Thyroid gland (tissue), 4 donors: ENCODE data around the gene LORICRIN. TPM values are rescaled to one million over a fixed set of nuclear protein-coding genes. Genes with fewer than 3 reads are reported as not detected.

ENCODE experiments used
- DNase-seq, 2 donors: peaks; one replicate each; pipeline ENCODE4 v3.0.0-alpha.2; 2019
- H3K27ac ChIP-seq, 3 donors: fragments of 200-600 bp; sonication (generic); 1 replicate in 2 of 3; 2 replicates in 1 of 3; pipeline ENCODE4 v1.5.1; 2016 to 2019; ENCODE audit warnings: mild to moderate bottlenecking in 1 of 3, moderate library complexity in 1 of 3
- H3K27me3 ChIP-seq: fragments of 200-600 bp; sonication (generic); one replicate; pipeline ENCODE4 v1.5.1; 2019
- H3K36me3 ChIP-seq, 2 donors: fragments of 200-600 bp; sonication (generic); one replicate each; pipeline ENCODE4 v1.5.1; 2016 to 2019
- H3K4me1 ChIP-seq, 2 donors: fragments of 200-600 bp; sonication (generic); one replicate each; pipeline ENCODE4 v1.5.1; 2017 to 2019
- H3K4me3 ChIP-seq, 3 donors: fragments of 200-600 bp; sonication (generic); replicated peaks in 1 of 3; 1 replicate in 2 of 3; 2 replicates in 1 of 3; pipeline ENCODE4 v1.5.1; 2016; ENCODE audit warnings: mild to moderate bottlenecking in 1 of 3
- H3K9me3 ChIP-seq: fragments of 200-600 bp; sonication (generic); one replicate; pipeline ENCODE4 v1.5.1; 2017
- CTCF ChIP-seq, 6 experiments: fragments of 200-600 bp in 3 of 6; fragments of 450-650 bp in 3 of 6; sonication (generic) in 3 of 6; IDR thresholded peaks; one replicate each; pipeline ENCODE4 v1.5.1; 2016 to 2019; ENCODE audit warnings: antibody characterized with exemption in 6 of 6, mild to moderate bottlenecking in 2 of 6, inconsistent platforms in 1 of 6, moderate library complexity in 1 of 6
- POLR2A ChIP-seq, 2 donors: fragments of 450-650 bp; IDR thresholded peaks; one replicate each; pipeline ENCODE4 v1.6.1; 2017; ENCODE audit warnings: antibody characterized with exemption in 2 of 2, mild to moderate bottlenecking in 2 of 2, moderate library complexity in 1 of 2
- WGBS, 2 donors: methylation state at CpG; one replicate each; pipeline ENCODE4 v1.1.5; 2017; 5-methylcytosine and 5-hydroxymethylcytosine counted together
- intact Hi-C: fragments of 100-400 bp; cut with DNase I; formaldehyde crosslinking; loops from one replicate; pipeline ENCODE4 v1.15.1; 2023
- total RNA-seq, 4 donors: library from RNA; depleted of rRNA; stranded (reverse); fragments of >200 nt; gene quantifications; one replicate each; pipeline ENCODE4 v1.2.3, GENCODE V29; 2016

Gene LORICRIN
- total RNA-seq, 4 donors from 2014 or later, result not detected

GRCh38 chr1:153251988-153252387 is 7.5 kb upstream of the LORICRIN start:
- intact Hi-C loops, result no loop called here
- no peak for TF ChIP-seq CTCF (IDR thresholded peaks at IDR 0.05)
- no peak for TF ChIP-seq POLR2A (IDR thresholded peaks at IDR 0.05)
- no peaks in the 10 kb centered on the region for H3K9me3 ChIP-seq
- no peak for DNase-seq
- no peak overlapping the region for H3K4me3 ChIP-seq
- WGBS, 2 donors, result 83 to 84% methylated on average over 4 of the region's 4 CpGs
- H3K4me1 ChIP-seq, result no peaks in the 10 kb centered on the region
- H3K27ac ChIP-seq, result no peak overlapping the region
- H3K36me3 ChIP-seq, result no peaks in the 10 kb centered on the region
- H3K27me3 ChIP-seq, result no peaks in the 10 kb centered on the region

GRCh38 chr1:153253076-153253475 is 6.4 kb upstream of the LORICRIN start:
- intact Hi-C loops, result no loop called here
- 43 to 91% methylated on average over 2 of the region's 2 CpGs for WGBS, 2 donors
- no peaks in the 10 kb centered on the region for H3K9me3 ChIP-seq
- no peak overlapping the region for H3K4me3 ChIP-seq
- no peaks in the 10 kb centered on the region for H3K27me3 ChIP-seq
- no peak for DNase-seq
- no peaks in the 10 kb centered on the region for H3K36me3 ChIP-seq
- no peak overlapping the region for H3K27ac ChIP-seq
- no peaks in the 10 kb centered on the region for H3K4me1 ChIP-seq
- TF ChIP-seq CTCF (IDR thresholded peaks at IDR 0.05) (no peak), POLR2A (IDR thresholded peaks at IDR 0.05) (no peak)

GRCh38 chr1:153253693-153254092 is 5.8 kb upstream of the LORICRIN start:
- intact Hi-C loops, result no loop called here
- no peak overlapping the region for H3K4me3 ChIP-seq
- H3K4me1 ChIP-seq, result no peaks in the 10 kb centered on the region
- H3K27ac ChIP-seq, result no peak overlapping the region
- no peak for TF ChIP-seq POLR2A (IDR thresholded peaks at IDR 0.05)
- no peak for TF ChIP-seq CTCF (IDR thresholded peaks at IDR 0.05)
- no peak for DNase-seq
- H3K27me3 ChIP-seq, result no peaks in the 10 kb centered on the region
- no peaks in the 10 kb centered on the region for H3K36me3 ChIP-seq
- H3K9me3 ChIP-seq, result no peaks in the 10 kb centered on the region
- 78 to 85% methylated on average over 1 of the region's 1 CpG for WGBS, 2 donors

- Histone ChIP-seq H3K27ac (no peak overlapping the region), H3K4me3 (peak overlapping the region in 1 of 3 donors; percentile 32), H3K36me3 (no peaks in the 10 kb centered on the region), H3K27me3 (peaks cover 26% of the 10 kb centered on the region), H3K4me1 (peaks cover 13 to 14% of the 10 kb centered on the region in 2 donors), H3K9me3 (no peaks in the 10 kb centered on the region)
- TF ChIP-seq POLR2A (IDR thresholded peaks at IDR 0.05) (no peak), CTCF (IDR thresholded peaks at IDR 0.05) (no peak)
- intact Hi-C loops, result no loop called here
- 27 to 35% methylated on average over 8 to 18 of the region's 45 CpGs for WGBS, 2 donors
- DNase-seq, result no peak
Observed at GRCh38 chr1:153260585-153261280, 1.2 kb downstream of the LORICRIN start.

- DNase-seq, result peak; percentile 18 to 21
- no peaks in the 10 kb centered on the region for H3K36me3 ChIP-seq
- no peaks in the 10 kb centered on the region for H3K9me3 ChIP-seq
- intact Hi-C loops, result no loop called here
- TF ChIP-seq POLR2A (IDR thresholded peaks at IDR 0.05) (no peak), CTCF (IDR thresholded peaks at IDR 0.05) (no peak)
- H3K4me3 ChIP-seq, result peak overlapping the region in 1 of 3 donors; percentile 32
- H3K27me3 ChIP-seq, result peaks cover 26% of the 10 kb centered on the region
- peaks cover 13 to 14% of the 10 kb centered on the region in 2 donors for H3K4me1 ChIP-seq
- WGBS, 2 donors, result 6 to 16% methylated on average over 16 to 26 of the region's 80 CpGs
- no peak overlapping the region for H3K27ac ChIP-seq
Observed at GRCh38 chr1:153261281-153262069, 2.0 kb downstream of the LORICRIN start.
